H7 (cell line): ENCODE data around the gene AUTS2. TPM values are rescaled to one million over a fixed set of nuclear protein-coding genes. Genes with fewer than 3 reads are reported as not detected.

Source experiments
- DNase-seq: peaks from one replicate; pipeline ENCODE4 v3.0.0; 2012
- H3K27me3 ChIP-seq: 2 replicates; pipeline ENCODE4 v1.6.0; 2011; ENCODE audit warnings: mild to moderate bottlenecking, low read length; ENCODE audit not compliant: control insufficient read depth, insufficient read depth
- H3K36me3 ChIP-seq: replicated peaks from 2 replicates; pipeline ENCODE4 v1.5.1; 2011; ENCODE audit warnings: low read length; ENCODE audit not compliant: control insufficient read depth, insufficient read depth
- H3K4me3 ChIP-seq: 2 replicates; pipeline ENCODE4 v1.5.1; 2011; ENCODE audit warnings: low read depth, mild to moderate bottlenecking, control low read depth, low read length, moderate library complexity; ENCODE audit not compliant: insufficient read depth
- total RNA-seq: library from RNA; depleted of rRNA; stranded (reverse); fragments of >200 nt; shearing (Covaris generic); gene quantifications from 2 replicates; pipeline ENCODE4 v1.2.3, GENCODE V29; 2014

Gene AUTS2
- total RNA-seq, 1 experiment from 2014 or later = 16.1 TPM

GRCh38 chr7:70673778-70674570, 1075.7 kb downstream of the AUTS2 start:
- peak; percentile 42 for DNase-seq
- Histone ChIP-seq H3K4me3 (no peak overlapping the region), H3K27me3 (no peaks in the 10 kb centered on the region), H3K36me3 (no peaks in the 10 kb centered on the region)

DNA sequence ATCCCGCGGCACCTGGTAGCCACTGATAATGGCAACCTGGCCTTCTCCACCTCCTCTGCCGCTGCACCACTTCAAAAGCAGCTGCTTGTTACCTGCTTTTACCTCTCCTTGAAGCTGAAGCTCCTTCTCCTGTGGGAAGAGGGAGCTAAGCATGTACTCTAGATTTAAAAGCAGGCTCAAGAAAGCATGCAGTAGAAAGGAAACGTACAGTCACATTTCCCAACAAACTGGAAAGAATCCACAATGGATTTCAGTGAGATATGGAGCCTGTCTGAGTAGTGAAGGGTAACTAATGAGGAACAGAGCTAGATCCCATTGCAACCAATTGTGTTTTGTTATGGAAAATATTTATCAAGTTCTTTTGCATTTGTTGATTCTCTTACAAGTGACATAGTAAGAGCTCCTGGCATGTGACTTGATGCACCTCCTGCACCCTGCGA, 1076.3 kb downstream of the AUTS2 start:
- Histone ChIP-seq H3K27me3 (peaks cover 4% of the 10 kb centered on the region; the same call in 1 of the 2 replicates), H3K36me3 (no peaks in the 10 kb centered on the region), H3K4me3 (no peak overlapping the region)
- DNase-seq = no peak

DNA sequence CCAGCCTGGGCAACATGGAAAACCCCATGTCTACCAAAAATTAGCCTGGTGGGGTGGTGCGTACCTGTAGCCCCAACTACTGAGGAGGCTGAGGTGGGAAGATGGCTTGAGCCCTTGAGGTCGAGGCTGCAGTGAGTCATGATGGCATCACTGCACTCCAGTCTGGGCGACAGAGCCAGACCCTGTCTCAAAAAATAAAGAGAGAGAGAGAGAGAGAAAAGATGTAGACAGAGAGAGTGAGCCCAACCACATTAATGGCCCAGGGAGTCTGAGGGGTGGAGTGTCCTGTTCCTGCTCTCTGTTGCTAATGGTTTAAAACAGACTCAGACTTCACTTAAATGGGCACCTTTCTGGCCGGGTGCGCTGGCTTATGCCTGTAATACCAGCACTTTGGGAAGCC, 1078.0 kb downstream of the AUTS2 start:
- Histone ChIP-seq H3K27me3 (peaks cover 17% of the 10 kb centered on the region; the same call in 1 of the 2 replicates), H3K4me3 (no peak overlapping the region), H3K36me3 (no peaks in the 10 kb centered on the region)
- no peak for DNase-seq

- Histone ChIP-seq H3K4me3 (no peak overlapping the region), H3K36me3 (no peaks in the 10 kb centered on the region), H3K27me3 (peaks cover 38% of the 10 kb centered on the region)
- no peak for DNase-seq
Observed at GRCh38 chr7:70678621-70679251, 1080.5 kb downstream of the AUTS2 start.

DNA sequence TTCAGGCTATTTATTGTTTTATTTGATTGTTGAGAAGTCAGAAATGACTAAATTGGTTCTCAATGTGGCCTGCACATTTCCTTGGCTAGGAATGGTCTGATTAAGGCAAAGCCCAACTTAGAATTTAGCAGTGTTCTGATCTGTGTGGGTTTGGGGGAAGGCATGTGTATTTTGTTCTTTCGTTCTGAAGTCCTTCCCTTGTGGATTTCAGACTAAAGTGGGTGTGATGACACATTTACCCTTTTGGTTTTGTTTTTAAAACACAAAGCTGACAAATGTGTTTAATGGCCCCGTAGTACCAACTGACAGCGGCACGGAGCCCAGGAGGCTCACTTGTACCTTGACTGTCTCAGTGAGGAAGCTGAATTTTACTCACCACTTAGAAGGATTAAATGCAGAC, 1081.4 kb downstream of the AUTS2 start:
- H3K27me3 ChIP-seq = peaks cover 43% of the 10 kb centered on the region
- DNase-seq = no peak
- H3K36me3 ChIP-seq = no peaks in the 10 kb centered on the region
- H3K4me3 ChIP-seq = no peak overlapping the region

GRCh38 chr7:70680306-70680705, 1082.0 kb downstream of the AUTS2 start:
- Histone ChIP-seq H3K27me3 (peaks cover 43% of the 10 kb centered on the region), H3K36me3 (no peaks in the 10 kb centered on the region), H3K4me3 (no peak overlapping the region)
- no peak for DNase-seq

- peak; percentile 70 for DNase-seq
- no peaks in the 10 kb centered on the region for H3K36me3 ChIP-seq
- no peak overlapping the region for H3K4me3 ChIP-seq
- peaks cover 43% of the 10 kb centered on the region for H3K27me3 ChIP-seq
Observed at GRCh38 chr7:70680743-70681468, 1082.6 kb downstream of the AUTS2 start.

- peak; percentile 39 for DNase-seq
- Histone ChIP-seq H3K36me3 (no peaks in the 10 kb centered on the region), H3K27me3 (peaks cover 47% of the 10 kb centered on the region), H3K4me3 (no peak overlapping the region)
Observed at GRCh38 chr7:70681469-70682350, 1083.4 kb downstream of the AUTS2 start.

GRCh38 chr7:70684173-70684572, 1085.9 kb downstream of the AUTS2 start:
- Histone ChIP-seq H3K4me3 (no peak overlapping the region), H3K36me3 (no peaks in the 10 kb centered on the region), H3K27me3 (peaks cover 46% of the 10 kb centered on the region)
- no peak for DNase-seq

GRCh38 chr7:70693321-70693685, 1095.0 kb downstream of the AUTS2 start:
- peak; percentile 62 for DNase-seq
- Histone ChIP-seq H3K36me3 (no peaks in the 10 kb centered on the region; the same call in 1 of the 2 replicates), H3K27me3 (peaks cover 23% of the 10 kb centered on the region), H3K4me3 (peak overlapping the region; percentile 40)

DNA sequence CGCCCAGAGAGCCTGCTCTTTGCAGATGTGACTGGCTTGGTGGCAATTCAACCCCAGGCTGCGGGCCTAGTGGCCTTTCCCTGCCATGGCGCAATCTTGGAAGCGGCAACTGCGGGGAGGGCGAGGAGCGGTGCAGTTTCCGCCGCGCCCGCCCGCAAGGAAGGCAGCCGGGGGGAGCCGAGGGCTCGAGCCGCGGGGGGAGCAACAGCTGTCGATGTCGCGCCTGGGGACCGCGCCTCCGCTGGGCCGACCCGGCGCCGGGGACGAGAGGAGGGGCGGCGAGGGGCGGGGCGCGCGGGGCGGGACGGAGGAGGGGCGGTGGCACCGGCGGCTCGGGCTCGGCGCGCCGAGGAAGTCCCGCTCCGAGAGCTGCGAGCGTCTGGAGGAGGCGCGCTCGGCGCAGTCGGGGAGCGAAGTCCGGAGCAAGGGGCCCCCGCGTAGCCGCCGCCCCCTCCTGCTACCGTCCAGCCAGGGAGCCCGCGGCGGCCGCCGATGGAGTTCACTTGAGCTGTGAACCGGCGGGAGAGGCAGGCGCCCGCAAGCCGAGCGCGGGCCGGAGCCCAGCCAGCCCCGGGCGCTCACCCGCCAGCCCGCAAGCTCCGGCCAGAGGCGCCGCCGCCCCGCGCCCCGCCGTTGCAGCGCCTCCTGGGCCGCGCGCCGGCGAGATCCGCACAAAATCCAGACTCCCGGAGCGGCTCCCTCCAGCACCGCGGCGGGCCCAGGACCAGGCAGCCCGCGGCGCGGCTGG, 1095.6 kb downstream of the AUTS2 start:
- peak overlapping the region; percentile 92 for H3K4me3 ChIP-seq
- H3K36me3 ChIP-seq = no peaks in the 10 kb centered on the region; the same call in 1 of the 2 replicates
- H3K27me3 ChIP-seq = peaks cover 23% of the 10 kb centered on the region
- DNase-seq = peak; percentile 96

- H3K36me3 ChIP-seq = no peaks in the 10 kb centered on the region; the same call in 1 of the 2 replicates
- peak; percentile 82 for DNase-seq
- peak overlapping the region; percentile 92 for H3K4me3 ChIP-seq
- H3K27me3 ChIP-seq = peaks cover 23% of the 10 kb centered on the region
Observed at GRCh38 chr7:70694434-70694970, 1096.2 kb downstream of the AUTS2 start.
